ENCODE data around the gene KRT85. TPM values are rescaled to one million over a fixed set of nuclear protein-coding genes. Genes with fewer than 3 reads are reported as not detected.

KRT85 gene
- total RNA-seq (not detected in 2 replicates), polyA plus RNA-seq (not detected in 2 replicates), polyA minus RNA-seq (not detected in 2 replicates), Bru-seq, nascent RNA (not detected), BruChase-seq, experiment 1, labeled RNA remaining after a 6-hour chase (not detected), BruChase-seq, experiment 2, labeled RNA remaining after a 2-hour chase (not detected)
- polyA plus RNA-seq (2011; cell fraction: cytosol; rRNA removed), result not detected in 2 replicates
- not detected in 2 replicates for polyA plus RNA-seq (2011; cell fraction: nucleus; rRNA removed)
- not detected in 2 replicates for polyA plus RNA-seq (2012)
- polyA minus RNA-seq (2011; cell fraction: cytosol; rRNA and poly(A)+ RNA removed), result not detected
- not detected in 2 replicates for polyA minus RNA-seq (2011; cell fraction: nucleus; rRNA and poly(A)+ RNA removed)
- long read RNA-seq, result 0 reads

- Histone ChIP-seq H3K79me2 (ENCODE audit: control insufficient read depth, insufficient read depth, low read length) (no peaks in the 10 kb centered on the region), H2AFZ (ENCODE audit: low read depth, low read length) (no peak within 1 kb of the TSS), H3K27ac (ENCODE audit: insufficient read depth, low read depth, low read length) (no peak within 1 kb of the TSS), H3K9ac (replicated peaks; ENCODE audit: extremely low read depth, insufficient read depth, low read length) (no peak within 1 kb of the TSS), H3K4me3 (replicated peaks in 1 of 3; ENCODE audit: insufficient read depth in 1 of 3, low read depth in 1 of 3, low read length in 3 of 3) (no peak within 1 kb of the TSS), H3K9me3 (replicated peaks; ENCODE audit: control insufficient read depth, insufficient read depth, low read length) (no peaks in the 10 kb centered on the region), H3K36me3 (ENCODE audit: control insufficient read depth in 2 of 2, extremely low read depth in 1 of 2, insufficient read depth in 2 of 2, low read length in 2 of 2) (no peaks in the 10 kb centered on the region), H3K27me3 (ENCODE audit: control insufficient read depth in 2 of 2, insufficient read depth in 2 of 2, low read length in 2 of 2) (peaks cover 2 to 12% of the 10 kb centered on the region in 2 experiments), H4K20me1 (replicated peaks; ENCODE audit: control insufficient read depth, extremely low read depth, insufficient read depth, low read length) (no peaks in the 10 kb centered on the region), H3K9me1 (replicated peaks; ENCODE audit: control insufficient read depth, extremely low read depth, insufficient read depth, low read length) (no peaks in the 10 kb centered on the region), H3K4me1 (ENCODE audit: control insufficient read depth, extremely low read depth, insufficient read depth, low read length) (no peaks in the 10 kb centered on the region), H3K4me2 (ENCODE audit: insufficient read depth, low read length) (no peak within 1 kb of the TSS)
- FAIRE-seq (no peak), DNase-seq (ENCODE audit: low read depth, low spot score) (no peak)
- BruUV-seq (replicated peaks), result no TSS peak
- POLR2A ChIA-PET, result no interaction called here
- no peak for TF ChIP-seq MAX (IDR thresholded peaks at IDR 0.05; ENCODE audit: insufficient read depth, insufficient read length)
- no peak for TF ChIP-seq POLR2AphosphoS5 (IDR thresholded peaks at IDR 0.05; ENCODE audit: insufficient read depth, low read depth, low read length)
- no peak for TF ChIP-seq POLR2A (IDR thresholded peaks at IDR 0.05; ENCODE audit: low read depth, low read length)
- no peak for TF ChIP-seq CTCF (IDR thresholded peaks at IDR 0.05; ENCODE audit: extremely low read depth in 1 of 2, insufficient read depth in 1 of 2, low read depth in 1 of 2, low read length in 2 of 2)
- no peak for TF ChIP-seq GATA2 (IDR thresholded peaks at IDR 0.05; ENCODE audit: insufficient read depth, insufficient read length, low read depth, low read length)
- no peak for TF ChIP-seq EZH2 (IDR thresholded peaks at IDR 0.05; ENCODE audit: borderline replicate concordance, low read depth, low read length, severe bottlenecking)
- no peak for TF ChIP-seq JUN (IDR thresholded peaks at IDR 0.05; ENCODE audit: borderline replicate concordance, insufficient read depth, insufficient read length, low read depth)
- no peak for TF ChIP-seq MYC (IDR thresholded peaks at IDR 0.05; ENCODE audit: low read depth, low read length)
- no peak for TF ChIP-seq FOS (IDR thresholded peaks at IDR 0.05; ENCODE audit: borderline replicate concordance, insufficient read depth, low read length)
- intact Hi-C loops (cut with micrococcal nuclease) (no loop called here), dilution Hi-C loops (cut with MboI; ENCODE audit: extremely low pct_ligation_motif_present, low sequenced_read_pairs) (no loop called here)
- CTCF ChIA-PET, result interaction anchor here (8.3 kb wide), 1 partner anchor 514 kb away, joined by 126 read pairs; no protein-coding TSS in a partner anchor
Measured at GRCh38 chr12:52366738-52367485, at the start of gene KRT85. TSS of gene KRT85 (minus strand) at chr12:52367481. CDS start at chr12:52367405, 76 bp downstream.

Data from endothelial cell of umbilical vein (primary cell).